Activated effector memory CD4-positive, alpha-beta T cell treated with anti-CD3 and anti-CD28 coated beads, Interleukin-2, amount 50 U/mL, for 16 hours (primary cell): ENCODE data around the gene P3H3.
"Not testable (repeated sequence)": the region's sequence is repeated elsewhere in the genome, so short reads cannot be mapped to it uniquely, and the experiment has no call there.

Experiments used
- DNase-seq: peaks from one replicate; pipeline ENCODE4 v3.0.0-alpha.2; 2020

P3H3 gene

DNA sequence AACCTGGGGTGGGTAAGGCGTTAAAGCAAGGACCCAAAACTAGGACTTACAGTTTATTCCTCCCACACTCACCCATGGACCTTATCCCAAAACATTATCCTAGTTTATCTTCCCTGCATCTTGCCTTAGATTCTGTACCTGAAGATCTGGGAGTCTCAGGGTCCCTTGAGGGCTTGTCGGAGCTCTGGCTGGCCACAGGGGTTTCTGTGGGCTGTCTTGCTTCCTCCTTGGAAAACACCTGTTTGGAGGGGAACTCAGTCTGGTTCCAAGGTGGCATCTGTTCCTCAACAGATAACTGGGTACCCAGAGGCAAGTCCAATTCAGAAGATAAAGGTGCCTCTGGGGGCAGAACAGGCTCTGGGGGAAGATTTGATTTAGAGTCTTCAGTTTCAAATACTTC is 21.2 kb downstream of the P3H3 start:
- DNase-seq, result no peak

DNA sequence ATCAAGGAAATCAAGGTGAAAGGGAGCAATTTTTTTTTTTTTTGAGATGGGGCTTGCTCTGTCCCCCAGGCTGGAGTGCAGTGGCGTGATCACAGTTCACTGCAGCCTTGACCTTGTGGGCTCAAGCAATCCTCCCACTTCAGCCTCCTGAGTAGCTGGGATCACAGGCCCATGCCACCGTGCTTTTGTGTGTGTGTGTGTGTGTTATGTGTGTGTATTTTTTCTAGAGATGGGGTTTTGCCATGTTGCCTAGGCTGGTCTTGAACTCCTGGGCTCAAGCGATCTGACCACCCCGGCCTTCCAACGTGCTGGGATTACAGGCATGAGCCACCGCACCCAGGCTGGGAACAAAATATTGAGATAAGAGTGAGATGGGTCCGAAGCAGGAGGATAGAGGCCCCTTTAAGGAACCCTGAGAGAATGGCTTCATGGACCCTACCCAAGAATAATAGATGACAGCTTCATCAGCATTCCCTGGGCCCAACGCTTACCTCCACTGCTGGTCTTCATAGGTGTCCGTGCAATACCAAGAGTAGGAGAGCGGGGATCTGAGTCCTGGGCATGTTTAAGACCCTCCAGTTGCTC is 21.9 kb downstream of the P3H3 start:
- DNase-seq, result no peak

DNA sequence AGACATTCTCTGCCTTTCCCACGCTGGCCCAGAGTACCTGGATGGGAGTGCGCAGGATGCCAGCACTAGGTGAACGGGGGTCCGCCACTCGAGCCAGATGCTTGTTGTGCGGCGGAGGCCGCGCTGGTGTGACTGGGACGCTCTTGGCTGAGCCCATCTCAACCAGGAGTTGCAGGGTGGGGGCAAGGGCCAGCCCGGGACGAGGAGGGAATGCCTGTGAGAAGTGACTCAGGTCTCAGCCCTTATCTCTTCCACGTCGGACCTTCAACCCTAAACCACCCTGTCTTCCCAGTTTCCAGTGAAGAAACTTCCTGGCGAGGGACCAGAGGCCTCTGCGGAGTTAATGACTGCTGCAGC is 22.6 kb downstream of the P3H3 start:
- DNase-seq, result no peak

- DNase-seq, result peak; percentile 96
Observed at GRCh38 chr12:6851153-6851920, 23.1 kb downstream of the P3H3 start, which contains the start of gene CDCA3. CDCA3 (minus strand) TSS chr12:6851286; CDS start chr12:6850952, 334 bp downstream.

GRCh38 chr12:6851921-6852650 is 23.9 kb downstream of the P3H3 start, which contains the start of gene USP5:
USP5 (plus strand) TSS chr12:6852150; CDS start chr12:6852180, 30 bp downstream.
- DNase-seq, result peak; percentile 99

- DNase-seq, result peak; percentile 89
Observed at GRCh38 chr12:6852651-6853354, 24.6 kb downstream of the P3H3 start.

DNA sequence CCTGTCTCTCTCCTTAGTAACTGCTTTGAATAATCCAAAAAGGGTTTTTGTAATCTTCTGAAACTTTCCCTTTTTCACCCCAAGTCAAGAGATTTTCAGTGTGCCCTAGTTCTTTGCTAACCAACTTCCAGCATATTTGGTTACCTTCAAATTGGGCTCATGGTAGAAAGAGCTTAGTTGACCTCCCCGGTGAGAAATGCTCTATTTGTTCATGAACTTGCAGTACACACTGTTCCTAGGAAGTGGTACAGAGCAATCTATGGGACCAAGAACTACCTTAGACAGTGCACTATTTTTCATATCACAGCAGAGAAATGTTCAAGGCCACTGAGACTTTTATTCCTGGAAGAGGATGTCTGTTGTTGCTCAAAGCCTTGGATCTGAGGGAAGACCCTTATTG is 25.4 kb downstream of the P3H3 start:
- no peak for DNase-seq

GRCh38 chr12:6854036-6854435 is 25.8 kb downstream of the P3H3 start:
- no peak for DNase-seq

GRCh38 chr12:6855322-6855721 is 27.1 kb downstream of the P3H3 start:
- DNase-seq, result no peak

- DNase-seq, result no peak
Observed at GRCh38 chr12:6858799-6859198, 30.6 kb downstream of the P3H3 start.

- DNase-seq, result no peak
Observed at GRCh38 chr12:6860116-6860515, 31.9 kb downstream of the P3H3 start.

- no peak for DNase-seq
Observed at GRCh38 chr12:6860942-6861341, 32.7 kb downstream of the P3H3 start.

GRCh38 chr12:6861391-6861790 is 33.2 kb downstream of the P3H3 start:
- DNase-seq, result no peak

GRCh38 chr12:6863033-6863432 is 34.8 kb downstream of the P3H3 start:
- no peak for DNase-seq

DNA sequence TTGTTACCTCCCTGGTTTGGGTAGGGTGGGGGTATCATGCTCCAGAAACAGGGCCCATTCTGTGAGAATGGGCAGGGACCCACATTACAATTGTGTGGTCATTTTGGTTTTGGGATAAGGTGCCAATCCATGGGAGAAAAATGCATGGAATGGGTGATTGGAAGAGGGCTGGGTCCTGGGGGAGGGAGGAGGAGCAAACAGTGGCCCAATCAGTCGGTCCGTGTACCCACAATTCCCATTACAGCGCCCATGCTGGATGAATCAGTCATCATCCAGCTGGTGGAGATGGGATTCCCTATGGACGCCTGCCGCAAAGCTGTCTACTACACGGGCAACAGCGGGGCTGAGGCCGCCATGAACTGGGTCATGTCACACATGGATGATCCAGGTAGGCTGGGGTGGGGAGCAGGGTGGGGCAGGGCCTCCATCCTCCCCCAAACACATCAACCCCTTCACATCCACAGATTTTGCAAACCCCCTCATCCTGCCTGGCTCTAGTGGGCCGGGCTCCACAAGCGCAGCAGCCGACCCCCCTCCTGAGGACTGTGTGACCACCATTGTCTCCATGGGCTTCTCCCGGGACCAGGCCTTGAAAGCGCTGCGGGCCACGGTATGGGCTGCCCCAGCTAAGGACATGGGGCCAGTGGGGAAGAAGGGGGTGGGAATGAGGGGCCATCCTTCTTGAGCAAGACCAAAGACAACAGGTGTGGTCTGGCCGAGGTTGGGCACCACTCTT is 35.5 kb downstream of the P3H3 start:
- DNase-seq, result no peak

DNA sequence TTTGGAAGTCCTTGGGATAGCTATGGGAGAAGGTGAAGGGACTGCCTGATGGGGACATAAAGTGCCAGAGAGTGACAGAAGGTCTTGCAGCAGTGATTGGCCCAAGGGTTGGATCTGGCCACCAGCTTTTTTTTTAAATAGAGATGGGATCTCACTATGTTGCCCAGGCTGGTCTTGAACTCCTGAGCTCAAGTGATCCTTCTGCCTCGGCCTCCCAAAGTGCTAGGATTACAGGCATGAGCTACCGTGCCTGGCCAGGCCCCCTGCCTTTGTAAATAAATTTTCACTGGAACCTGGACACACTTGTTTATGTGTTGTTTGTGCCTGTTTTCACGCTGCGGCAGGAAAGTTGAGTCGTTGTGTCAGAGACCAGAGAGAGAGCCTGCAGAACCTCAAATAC is 37.1 kb downstream of the P3H3 start:
- DNase-seq, result not testable (repeated sequence)

DNA sequence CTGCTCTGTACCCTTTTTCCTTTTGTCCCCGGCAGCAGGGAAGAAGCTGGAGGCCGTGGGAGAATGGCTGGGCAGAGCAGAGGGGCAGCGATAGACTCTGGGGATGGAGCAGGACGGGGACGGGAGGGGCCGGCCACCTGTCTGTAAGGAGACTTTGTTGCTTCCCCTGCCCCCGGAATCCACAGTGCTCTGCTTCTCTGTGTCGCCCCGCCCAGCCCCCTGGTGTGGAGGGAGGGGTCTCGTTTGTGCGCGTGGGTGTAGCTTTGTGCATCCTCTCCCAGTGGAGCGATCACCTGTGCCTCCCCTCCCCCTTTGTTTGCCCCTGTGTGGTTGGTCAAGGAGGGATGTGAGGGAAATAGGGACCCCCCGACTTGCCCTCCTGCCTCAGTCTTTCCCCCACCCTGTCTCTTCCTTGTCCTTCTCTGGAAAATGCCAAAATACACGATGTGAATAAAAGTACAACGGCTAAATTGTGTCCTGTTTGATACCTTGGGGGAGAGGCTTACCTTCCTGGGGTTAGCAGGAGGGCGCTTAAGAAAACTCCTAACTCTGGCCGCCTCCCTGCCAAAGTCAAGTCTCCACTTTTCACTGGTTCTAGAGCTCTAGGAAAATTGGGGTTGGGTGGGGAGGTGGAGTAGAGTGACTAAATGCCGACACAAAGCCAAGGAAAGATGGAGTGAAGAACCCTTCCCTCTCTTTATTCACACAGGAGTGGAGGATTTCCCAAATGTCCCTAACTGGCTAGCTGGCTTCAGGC is 38.1 kb downstream of the P3H3 start:
- no peak for DNase-seq

- no peak for DNase-seq
Observed at GRCh38 chr12:6866920-6867412, 38.8 kb downstream of the P3H3 start.

GRCh38 chr12:6867413-6868210 is 39.4 kb downstream of the P3H3 start, which contains the start of gene TPI1:
TPI1 (plus strand) TSS chr12:6867531; CDS start chr12:6867567, 36 bp downstream.
- peak; percentile 92 for DNase-seq

DNA sequence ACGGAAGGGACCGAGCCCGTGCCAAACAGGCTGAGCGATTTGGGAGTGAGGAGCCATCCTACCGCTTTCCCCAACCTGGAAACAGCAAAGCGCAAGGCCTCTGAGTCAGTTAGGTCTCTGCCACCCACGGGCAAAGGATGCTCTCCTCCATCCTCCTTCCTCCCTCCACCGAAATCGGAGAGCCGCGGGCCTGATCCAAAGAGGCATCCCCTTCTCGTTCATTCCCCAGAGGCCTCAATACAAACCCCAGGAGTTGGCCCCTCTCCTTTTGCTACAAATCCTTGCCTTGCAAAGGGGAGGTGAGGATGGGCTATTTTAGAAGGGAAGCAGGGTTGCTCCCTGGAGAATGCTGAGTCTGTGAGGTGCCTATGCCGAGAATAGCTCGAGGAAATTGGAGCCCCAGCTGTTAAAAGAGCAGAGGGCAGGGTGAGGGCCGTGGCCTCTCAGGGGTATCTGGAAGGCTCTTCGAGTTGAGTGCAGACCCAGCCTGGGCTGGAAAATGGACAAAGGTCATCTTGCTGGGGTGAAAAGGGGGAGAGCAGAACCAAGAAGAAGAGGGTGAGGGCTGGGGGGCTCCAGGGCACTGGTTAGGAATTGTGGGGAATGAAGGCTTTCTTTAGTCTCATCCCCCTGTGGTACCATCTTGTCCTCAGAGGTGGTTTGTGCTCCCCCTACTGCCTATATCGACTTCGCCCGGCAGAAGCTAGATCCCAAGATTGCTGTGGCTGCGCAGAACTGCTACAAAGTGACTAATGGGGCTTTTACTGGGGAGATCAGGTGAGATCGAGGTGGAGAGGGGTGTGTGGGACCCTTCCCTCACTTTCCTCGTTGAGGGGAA is 40.2 kb downstream of the P3H3 start:
- DNase-seq, result peak; percentile 70
